ENCODE data around the gene ALKBH8.
"Not testable (repeated sequence)": the region's sequence is repeated elsewhere in the genome, so short reads cannot be mapped to it uniquely, and the experiment has no call there.

The ALKBH8 gene

GRCh38 chr11:107566569-107566968, 1.0 kb upstream of the ALKBH8 start:
- H3K9ac ChIP-seq (ENCODE audit: low read length), result no peak overlapping the region
- no peak overlapping the region for H3K27ac ChIP-seq (ENCODE audit: low read depth, low read length)
- H3K4me1 ChIP-seq (ENCODE audit: control insufficient read depth, insufficient read depth, low read length), result peaks cover 12% of the 10 kb centered on the region
- H3K4me3 ChIP-seq (ENCODE audit: low read length), result no peak overlapping the region
- H3K27me3 ChIP-seq (ENCODE audit: control insufficient read depth, insufficient read depth, low read length), result no peaks in the 10 kb centered on the region
- no peaks in the 10 kb centered on the region for H3K36me3 ChIP-seq (ENCODE audit: control insufficient read depth, insufficient read depth, low read length)

GRCh38 chr11:107565955-107566501, 493 bp upstream of the ALKBH8 start:
- not testable (repeated sequence) for H3K27me3 ChIP-seq (ENCODE audit: control insufficient read depth, insufficient read depth, low read length); H3K36me3 ChIP-seq (ENCODE audit: control insufficient read depth, insufficient read depth, low read length); H3K9ac ChIP-seq (ENCODE audit: low read length)
- peaks cover 12% of the 10 kb centered on the region for H3K4me1 ChIP-seq (ENCODE audit: control insufficient read depth, insufficient read depth, low read length)
- peak overlapping the region; percentile 75 for H3K4me3 ChIP-seq (ENCODE audit: low read length)
- H3K27ac ChIP-seq (ENCODE audit: low read depth, low read length), result peak overlapping the region; percentile 65

GRCh38 chr11:107564877-107565218, 687 bp downstream of the ALKBH8 start:
- Histone ChIP-seq H3K27me3 (ENCODE audit: control insufficient read depth, insufficient read depth, low read length) (no peaks in the 10 kb centered on the region), H3K9ac (ENCODE audit: low read length) (no peak overlapping the region), H3K27ac (ENCODE audit: low read depth, low read length) (no peak overlapping the region)

GRCh38 chr11:107563702-107564101, 1.8 kb downstream of the ALKBH8 start:
- Histone ChIP-seq H3K4me1 (ENCODE audit: control insufficient read depth, insufficient read depth, low read length) (peaks cover 12% of the 10 kb centered on the region), H3K36me3 (ENCODE audit: control insufficient read depth, insufficient read depth, low read length) (no peaks in the 10 kb centered on the region), H3K27me3 (ENCODE audit: control insufficient read depth, insufficient read depth, low read length) (no peaks in the 10 kb centered on the region), H3K27ac (ENCODE audit: low read depth, low read length) (no peak overlapping the region), H3K4me3 (ENCODE audit: low read length) (no peak overlapping the region), H3K9ac (ENCODE audit: low read length) (no peak overlapping the region)

More at GRCh38 chr11:107564877-107565218, 687 bp downstream of the ALKBH8 start:
- Histone ChIP-seq H3K36me3 (ENCODE audit: control insufficient read depth, insufficient read depth, low read length) (no peaks in the 10 kb centered on the region), H3K4me1 (ENCODE audit: control insufficient read depth, insufficient read depth, low read length) (peaks cover 12% of the 10 kb centered on the region), H3K4me3 (ENCODE audit: low read length) (peak overlapping the region; percentile 75)

GRCh38 chr11:107562647-107563208, 2.8 kb downstream of the ALKBH8 start:
- peaks cover 12% of the 10 kb centered on the region for H3K4me1 ChIP-seq (ENCODE audit: control insufficient read depth, insufficient read depth, low read length)
- no peak overlapping the region for H3K4me3 ChIP-seq (ENCODE audit: low read length)
- H3K27ac ChIP-seq (ENCODE audit: low read depth, low read length), result no peak overlapping the region
- no peaks in the 10 kb centered on the region for H3K27me3 ChIP-seq (ENCODE audit: control insufficient read depth, insufficient read depth, low read length)
- no peaks in the 10 kb centered on the region for H3K36me3 ChIP-seq (ENCODE audit: control insufficient read depth, insufficient read depth, low read length)
- H3K9ac ChIP-seq (ENCODE audit: low read length), result no peak overlapping the region

GRCh38 chr11:107561688-107562087, 3.8 kb downstream of the ALKBH8 start:
- Histone ChIP-seq H3K36me3 (ENCODE audit: control insufficient read depth, insufficient read depth, low read length) (no peaks in the 10 kb centered on the region), H3K4me1 (ENCODE audit: control insufficient read depth, insufficient read depth, low read length) (peaks cover 12% of the 10 kb centered on the region), H3K27ac (ENCODE audit: low read depth, low read length) (no peak overlapping the region), H3K9ac (ENCODE audit: low read length) (no peak overlapping the region), H3K4me3 (ENCODE audit: low read length) (no peak overlapping the region), H3K27me3 (ENCODE audit: control insufficient read depth, insufficient read depth, low read length) (no peaks in the 10 kb centered on the region)

GRCh38 chr11:107550304-107550703, 15.2 kb downstream of the ALKBH8 start:
- no peaks in the 10 kb centered on the region for H3K4me1 ChIP-seq (ENCODE audit: control insufficient read depth, insufficient read depth, low read length)
- no peak overlapping the region for H3K27ac ChIP-seq (ENCODE audit: low read depth, low read length)
- H3K4me3 ChIP-seq (ENCODE audit: low read length), result no peak overlapping the region
- no peaks in the 10 kb centered on the region for H3K27me3 ChIP-seq (ENCODE audit: control insufficient read depth, insufficient read depth, low read length)
- H3K9ac ChIP-seq (ENCODE audit: low read length), result no peak overlapping the region
- peaks cover 3% of the 10 kb centered on the region for H3K36me3 ChIP-seq (ENCODE audit: control insufficient read depth, insufficient read depth, low read length)

GRCh38 chr11:107549954-107550285, 15.6 kb downstream of the ALKBH8 start:
- Histone ChIP-seq H3K27ac (ENCODE audit: low read depth, low read length) (no peak overlapping the region), H3K4me3 (ENCODE audit: low read length) (no peak overlapping the region), H3K36me3 (ENCODE audit: control insufficient read depth, insufficient read depth, low read length) (peaks cover 3% of the 10 kb centered on the region), H3K9ac (ENCODE audit: low read length) (no peak overlapping the region), H3K27me3 (ENCODE audit: control insufficient read depth, insufficient read depth, low read length) (no peaks in the 10 kb centered on the region), H3K4me1 (ENCODE audit: control insufficient read depth, insufficient read depth, low read length) (no peaks in the 10 kb centered on the region)

- H3K27me3 ChIP-seq (ENCODE audit: control insufficient read depth, insufficient read depth, low read length), result no peaks in the 10 kb centered on the region
- H3K4me1 ChIP-seq (ENCODE audit: control insufficient read depth, insufficient read depth, low read length), result no peaks in the 10 kb centered on the region
- no peak overlapping the region for H3K4me3 ChIP-seq (ENCODE audit: low read length)
- H3K27ac ChIP-seq (ENCODE audit: low read depth, low read length), result no peak overlapping the region
- peaks cover 3% of the 10 kb centered on the region for H3K36me3 ChIP-seq (ENCODE audit: control insufficient read depth, insufficient read depth, low read length)
- no peak overlapping the region for H3K9ac ChIP-seq (ENCODE audit: low read length)
These were observed 16.1 kb downstream of the ALKBH8 start for GRCh38 chr11:107549253-107549953.

GRCh38 chr11:107547961-107548360, 17.6 kb downstream of the ALKBH8 start:
- H3K4me1 ChIP-seq (ENCODE audit: control insufficient read depth, insufficient read depth, low read length), result no peaks in the 10 kb centered on the region
- H3K27ac ChIP-seq (ENCODE audit: low read depth, low read length), result no peak overlapping the region
- H3K9ac ChIP-seq (ENCODE audit: low read length), result no peak overlapping the region
- H3K4me3 ChIP-seq (ENCODE audit: low read length), result no peak overlapping the region
- H3K27me3 ChIP-seq (ENCODE audit: control insufficient read depth, insufficient read depth, low read length), result no peaks in the 10 kb centered on the region
- peaks cover 3% of the 10 kb centered on the region for H3K36me3 ChIP-seq (ENCODE audit: control insufficient read depth, insufficient read depth, low read length)

GRCh38 chr11:107545101-107545514, 20.4 kb downstream of the ALKBH8 start:
- H3K4me3 ChIP-seq (ENCODE audit: low read length), result no peak overlapping the region
- H3K27ac ChIP-seq (ENCODE audit: low read depth, low read length), result no peak overlapping the region
- no peaks in the 10 kb centered on the region for H3K4me1 ChIP-seq (ENCODE audit: control insufficient read depth, insufficient read depth, low read length)
- no peaks in the 10 kb centered on the region for H3K27me3 ChIP-seq (ENCODE audit: control insufficient read depth, insufficient read depth, low read length)
- H3K36me3 ChIP-seq (ENCODE audit: control insufficient read depth, insufficient read depth, low read length), result no peaks in the 10 kb centered on the region
- H3K9ac ChIP-seq (ENCODE audit: low read length), result no peak overlapping the region

GRCh38 chr11:107538821-107539220, 26.7 kb downstream of the ALKBH8 start:
- Histone ChIP-seq H3K4me1 (ENCODE audit: control insufficient read depth, insufficient read depth, low read length) (no peaks in the 10 kb centered on the region), H3K27ac (ENCODE audit: low read depth, low read length) (no peak overlapping the region), H3K27me3 (ENCODE audit: control insufficient read depth, insufficient read depth, low read length) (no peaks in the 10 kb centered on the region), H3K36me3 (ENCODE audit: control insufficient read depth, insufficient read depth, low read length) (peaks cover 12% of the 10 kb centered on the region), H3K9ac (ENCODE audit: low read length) (no peak overlapping the region), H3K4me3 (ENCODE audit: low read length) (no peak overlapping the region)

GRCh38 chr11:107538239-107538638, 27.3 kb downstream of the ALKBH8 start:
- no peak overlapping the region for H3K27ac ChIP-seq (ENCODE audit: low read depth, low read length)
- H3K9ac ChIP-seq (ENCODE audit: low read length), result no peak overlapping the region
- H3K4me3 ChIP-seq (ENCODE audit: low read length), result no peak overlapping the region

More at GRCh38 chr11:107538239-107538638, 27.3 kb downstream of the ALKBH8 start:
- Histone ChIP-seq H3K27me3 (ENCODE audit: control insufficient read depth, insufficient read depth, low read length) (no peaks in the 10 kb centered on the region), H3K4me1 (ENCODE audit: control insufficient read depth, insufficient read depth, low read length) (no peaks in the 10 kb centered on the region), H3K36me3 (ENCODE audit: control insufficient read depth, insufficient read depth, low read length) (peaks cover 12% of the 10 kb centered on the region)
